EL (cell line): Measurements from ENCODE around the gene ATXN1.
"Not testable (repeated sequence)": the region's sequence is repeated elsewhere in the genome, so short reads cannot be mapped to it uniquely, and the experiment has no call there.

ENCODE experiments used
- DNase-seq: peaks from one replicate; pipeline ENCODE4 v3.0.0-alpha.2; 2016

ATXN1 gene

GRCh38 chr6:16400248-16400760 is 361.0 kb downstream of the ATXN1 start:
- peak; percentile 43 for DNase-seq

GRCh38 chr6:16399695-16400094 is 361.6 kb downstream of the ATXN1 start:
- no peak for DNase-seq

- DNase-seq: no peak
Measured at GRCh38 chr6:16399158-16399557, 362.1 kb downstream of the ATXN1 start.

- DNase-seq: peak; percentile 73
Measured at GRCh38 chr6:16398587-16398986, 362.7 kb downstream of the ATXN1 start.

GRCh38 chr6:16397623-16398022 is 363.6 kb downstream of the ATXN1 start:
- DNase-seq: peak; percentile 58

GRCh38 chr6:16396497-16397319 is 364.6 kb downstream of the ATXN1 start:
- no peak for DNase-seq

GRCh38 chr6:16394632-16395031 is 366.6 kb downstream of the ATXN1 start:
- DNase-seq: no peak

GRCh38 chr6:16393326-16393725 is 367.9 kb downstream of the ATXN1 start:
- DNase-seq: no peak

- DNase-seq: peak; percentile 33
Measured at GRCh38 chr6:16392010-16392409, 369.2 kb downstream of the ATXN1 start.

GRCh38 chr6:16391451-16391912 is 369.8 kb downstream of the ATXN1 start:
- DNase-seq: peak; percentile 48

- DNase-seq: not testable (repeated sequence)
Measured at GRCh38 chr6:16390909-16391450, 370.3 kb downstream of the ATXN1 start.

- no peak for DNase-seq
Measured at GRCh38 chr6:16389642-16390041, 371.6 kb downstream of the ATXN1 start.

- DNase-seq: peak; percentile 90
Measured at GRCh38 chr6:16388488-16388887, 372.8 kb downstream of the ATXN1 start.

GRCh38 chr6:16386057-16386456 is 375.2 kb downstream of the ATXN1 start:
- no peak for DNase-seq

- no peak for DNase-seq
Measured at GRCh38 chr6:16383607-16384206, 377.6 kb downstream of the ATXN1 start.

- DNase-seq: not testable (repeated sequence)
Measured at GRCh38 chr6:16381968-16382367, 379.3 kb downstream of the ATXN1 start.

- no peak for DNase-seq
Measured at GRCh38 chr6:16380220-16380809, 380.9 kb downstream of the ATXN1 start.

GRCh38 chr6:16378360-16378759 is 382.9 kb downstream of the ATXN1 start:
- not testable (repeated sequence) for DNase-seq

- DNase-seq: no peak
Measured at GRCh38 chr6:16377470-16377869, 383.8 kb downstream of the ATXN1 start.

- DNase-seq: no peak
Measured at GRCh38 chr6:16375843-16376242, 385.4 kb downstream of the ATXN1 start.

GRCh38 chr6:16375206-16375605 is 386.1 kb downstream of the ATXN1 start:
- DNase-seq: no peak

GRCh38 chr6:16374461-16375200 is 386.6 kb downstream of the ATXN1 start:
- no peak for DNase-seq

GRCh38 chr6:16374016-16374415 is 387.2 kb downstream of the ATXN1 start:
- DNase-seq: no peak
